GM12892 (cell line): ENCODE results near the gene MCM3AP.
A peak's percentile ranks its signal among the peaks of the same experiment; 100 is the strongest.
"Not testable (repeated sequence)": the region's sequence is repeated elsewhere in the genome, so short reads cannot be mapped to it uniquely, and the experiment has no call there.

Experiments used
- DNase-seq: peaks from one replicate; pipeline ENCODE4 v3.0.0; 2011; ENCODE audit not compliant: insufficient read length
- FAIRE-seq: peaks from 2 replicates; lab custom pipeline; 2011; peaks lifted over from hg19 to GRCh38; lab: Jason Lieb, UNC
- POLR2A ChIP-seq: IDR thresholded peaks from 2 replicates; pipeline ENCODE4 v1.6.1; 2011; ENCODE audit warnings: low read depth, low read length, control low read depth
- POLR2AphosphoS5 ChIP-seq: IDR thresholded peaks from 2 replicates; pipeline ENCODE4 v1.6.1; 2011; ENCODE audit warnings: low read depth, low read length, control low read depth
- TAF1 ChIP-seq: IDR thresholded peaks from 2 replicates; pipeline ENCODE4 v1.6.1; 2011; ENCODE audit warnings: low read depth, mild to moderate bottlenecking, control low read depth, low read length, borderline replicate concordance

MCM3AP gene

GRCh38 chr21:46229133-46229922, 56.1 kb downstream of the MCM3AP start:
- DNase-seq = peak; percentile 59
- FAIRE-seq = no peak
- TF ChIP-seq TAF1 (no peak), POLR2A (peak; percentile 43; the same call in 1 of the 2 replicates)

- no peak; the same call in 1 of the 2 replicates for TF ChIP-seq TAF1
- peak; percentile 53; the same call in 1 of the 2 replicates for TF ChIP-seq POLR2A
- DNase-seq = peak; percentile 97
- peak; percentile 89 for FAIRE-seq
These were observed 56.9 kb downstream of the MCM3AP start, which contains the start of gene LSS for GRCh38 chr21:46228345-46229051. Gene LSS (minus strand): TSS chr21:46228774. CDS start chr21:46228745, 29 bp downstream.

- DNase-seq = no peak
- no peak for FAIRE-seq
These were observed 57.5 kb downstream of the MCM3AP start for GRCh38 chr21:46227811-46228344.

GRCh38 chr21:46226920-46227599, 58.4 kb downstream of the MCM3AP start:
- FAIRE-seq (no peak), DNase-seq (no peak)
- TF ChIP-seq POLR2AphosphoS5 (no peak), POLR2A (no peak), TAF1 (no peak)

More at GRCh38 chr21:46227811-46228344, 57.5 kb downstream of the MCM3AP start:
- TF ChIP-seq POLR2AphosphoS5 = no peak
- TF ChIP-seq POLR2A = no peak
- no peak for TF ChIP-seq TAF1

DNA sequence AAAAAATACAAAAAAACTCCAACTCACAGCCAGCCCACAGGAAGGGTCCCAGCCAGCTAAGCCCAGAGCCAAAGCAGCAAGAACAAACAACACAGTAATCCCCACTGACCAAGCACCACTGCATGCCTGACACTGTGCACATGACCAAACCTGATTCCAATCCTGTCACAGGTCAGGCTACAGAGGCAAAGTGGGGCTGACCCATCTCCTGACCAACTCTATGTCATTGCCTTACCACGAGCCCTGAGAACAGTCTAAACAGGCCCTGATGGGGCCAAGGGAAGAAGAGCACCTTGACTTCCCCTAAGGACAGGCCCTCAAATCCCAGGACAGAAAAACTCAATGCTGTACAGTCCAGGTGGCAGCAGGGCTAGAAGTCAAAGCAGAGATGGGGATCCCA, 59.3 kb downstream of the MCM3AP start:
- FAIRE-seq = peak; percentile 40
- no peak for DNase-seq
- TF ChIP-seq POLR2AphosphoS5 (no peak), POLR2A (no peak), TAF1 (no peak)

GRCh38 chr21:46223661-46224060, 61.8 kb downstream of the MCM3AP start:
- not testable (repeated sequence) for DNase-seq, FAIRE-seq

GRCh38 chr21:46223217-46223616, 62.2 kb downstream of the MCM3AP start:
- TF ChIP-seq POLR2A (no peak), TAF1 (no peak), POLR2AphosphoS5 (no peak)

DNA sequence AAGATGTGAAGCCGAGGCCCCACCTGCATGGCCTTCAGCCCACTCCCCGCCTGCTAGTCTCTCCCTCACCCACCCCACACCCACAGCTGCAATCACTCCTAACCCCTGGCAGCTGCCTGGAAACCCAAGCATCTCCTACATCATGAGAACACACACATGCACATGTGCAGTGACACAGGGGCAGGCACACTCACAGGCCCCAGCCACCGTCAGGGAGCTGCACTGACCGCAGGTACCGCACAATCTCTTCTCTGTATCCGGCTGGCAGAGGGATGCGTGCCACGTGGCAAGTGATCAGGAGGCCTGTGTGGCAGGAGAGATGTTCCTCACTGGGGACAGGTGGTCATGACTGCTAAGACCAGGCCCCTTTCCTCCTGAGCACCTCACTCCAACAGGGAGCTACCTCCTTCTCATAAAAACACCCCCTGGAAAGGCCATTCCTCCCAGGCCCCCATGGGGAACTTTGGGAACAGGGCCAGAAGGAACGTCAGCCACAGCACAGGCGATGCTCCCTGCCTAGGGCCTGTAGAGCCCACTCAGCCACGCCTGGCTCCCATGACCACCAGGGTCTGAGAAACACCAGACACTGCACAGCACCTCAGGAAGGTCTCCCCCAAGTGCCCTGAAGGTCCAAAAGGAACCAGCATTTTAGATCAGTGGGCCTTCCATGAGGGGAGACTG, 62.8 kb downstream of the MCM3AP start:
- TF ChIP-seq TAF1 = no peak
- TF ChIP-seq POLR2A = no peak
- TF ChIP-seq POLR2AphosphoS5 = no peak
- FAIRE-seq (no peak), DNase-seq (no peak)

More at GRCh38 chr21:46223217-46223616, 62.2 kb downstream of the MCM3AP start:
- FAIRE-seq (no peak), DNase-seq (no peak)

- FAIRE-seq (no peak), DNase-seq (no peak)
These were observed 63.6 kb downstream of the MCM3AP start for GRCh38 chr21:46221664-46222435.

GRCh38 chr21:46220847-46221246, 64.6 kb downstream of the MCM3AP start:
- DNase-seq = no peak
- no peak for FAIRE-seq
- no peak for TF ChIP-seq POLR2A
- no peak for TF ChIP-seq TAF1
- no peak for TF ChIP-seq POLR2AphosphoS5

More at GRCh38 chr21:46221664-46222435, 63.6 kb downstream of the MCM3AP start:
- TF ChIP-seq POLR2A (no peak), POLR2AphosphoS5 (no peak), TAF1 (no peak)
